GM12874 (cell line): ENCODE measurements around the gene CES3.

Source experiments
- CTCF ChIP-seq: IDR thresholded peaks from 2 replicates; pipeline ENCODE4 v1.5.1; 2011; ENCODE audit warnings: low read depth, mild to moderate bottlenecking, control low read depth, low read length, moderate library complexity; ENCODE audit not compliant: insufficient read depth

Gene CES3

GRCh38 chr16:66961065-66961744 lies at the start of gene CES3:
CES3 (plus strand) TSS chr16:66961266; CDS start chr16:66961308, 42 bp downstream.
- peak; percentile 92 for TF ChIP-seq CTCF

- TF ChIP-seq CTCF, result no peak
Observed at GRCh38 chr16:66911801-66912200, 49.3 kb upstream of the CES3 start.

GRCh38 chr16:66913081-66913480 lies 48.0 kb upstream of the CES3 start:
- no peak for TF ChIP-seq CTCF

- no peak for TF ChIP-seq CTCF
Observed at GRCh38 chr16:66913711-66914110, 47.4 kb upstream of the CES3 start.

GRCh38 chr16:66914541-66914940 lies 46.5 kb upstream of the CES3 start:
- no peak for TF ChIP-seq CTCF

GRCh38 chr16:66915041-66915440 lies 46.0 kb upstream of the CES3 start:
- TF ChIP-seq CTCF, result no peak

GRCh38 chr16:66916518-66916917 lies 44.5 kb upstream of the CES3 start:
- no peak for TF ChIP-seq CTCF
